CD14-positive monocyte (primary cell): ENCODE data around the gene NCF2. TPM values are rescaled to one million over a fixed set of nuclear protein-coding genes. Genes with fewer than 3 reads are reported as not detected.

ENCODE experiments used
- DNase-seq, 3 donors: peaks; one replicate each; pipeline ENCODE4 v3.0.0-alpha.2; 2011 to 2022
- H2AFZ ChIP-seq: 2 replicates; pipeline ENCODE4 v1.6.0; 2012; ENCODE audit warnings: mild to moderate bottlenecking, low read depth, low read length, inconsistent platforms; ENCODE audit not compliant: insufficient read depth, poor library complexity, severe bottlenecking
- H3K27ac ChIP-seq, 2 donors: 1 replicate in 1 of 2; 2 replicates in 1 of 2; pipeline ENCODE4 v1.5.1; 2012 to 2013; ENCODE audit warnings: low read length in 2 of 2, control low read depth in 1 of 2, inconsistent platforms in 1 of 2, low read depth in 1 of 2, mild to moderate bottlenecking in 1 of 2
- H3K27me3 ChIP-seq, 2 donors: one replicate each; pipeline versions ENCODE4 v1.6.0 to v1.6.1; 2011 to 2013; ENCODE audit warnings: low read length in 2 of 2; ENCODE audit not compliant: control insufficient read depth in 2 of 2, insufficient read depth in 2 of 2
- H3K36me3 ChIP-seq, 2 donors: replicated peaks in 1 of 2; 1 replicate in 1 of 2; 2 replicates in 1 of 2; pipeline versions ENCODE4 v1.5.1 to v1.6.1; 2012 to 2013; ENCODE audit warnings: low read length in 2 of 2, control low read depth in 1 of 2, inconsistent platforms in 1 of 2, mild to moderate bottlenecking in 1 of 2; ENCODE audit not compliant: insufficient read depth in 2 of 2, control insufficient read depth in 1 of 2
- H3K4me1 ChIP-seq, 2 donors: 1 replicate in 1 of 2; 2 replicates in 1 of 2; pipeline versions ENCODE4 v1.5.1 to v1.6.1; 2012 to 2013; ENCODE audit warnings: low read length in 2 of 2, control low read depth in 1 of 2, inconsistent platforms in 1 of 2, mild to moderate bottlenecking in 1 of 2, moderate library complexity in 1 of 2; ENCODE audit not compliant: insufficient read depth in 2 of 2, control insufficient read depth in 1 of 2
- H3K4me2 ChIP-seq: replicated peaks from 2 replicates; pipeline ENCODE3; 2012; ENCODE audit warnings: low read length, moderate library complexity, mild to moderate bottlenecking; ENCODE audit not compliant: poor library complexity, severe bottlenecking; ENCODE audit errors: extremely low read depth
- H3K4me3 ChIP-seq, 3 experiments: fragments of 200-600 bp in 1 of 3; sonication (generic) in 1 of 3; replicated peaks in 1 of 3; 1 replicate in 2 of 3; 2 replicates in 1 of 3; pipeline ENCODE4 v1.5.1; 2011 to 2013; ENCODE audit warnings: low read length in 3 of 3, mild to moderate bottlenecking in 3 of 3, control low read depth in 2 of 3, low read depth in 2 of 3, inconsistent platforms in 1 of 3, moderate library complexity in 1 of 3
- H3K79me2 ChIP-seq: 2 replicates; pipeline ENCODE4 v1.6.0; 2012; ENCODE audit warnings: mild to moderate bottlenecking, control low read depth, inconsistent platforms, low read length, moderate library complexity; ENCODE audit not compliant: insufficient read depth
- H3K9ac ChIP-seq: 2 replicates; pipeline ENCODE4 v1.6.0; 2017; ENCODE audit warnings: low read length, mild to moderate bottlenecking; ENCODE audit not compliant: insufficient read depth, poor library complexity, severe bottlenecking
- H3K9me3 ChIP-seq, 2 donors: replicated peaks in 1 of 2; 1 replicate in 1 of 2; 2 replicates in 1 of 2; pipeline versions ENCODE4 v1.5.1 to v1.6.1; 2012 to 2013; ENCODE audit warnings: low read length in 2 of 2, control low read depth in 1 of 2; ENCODE audit not compliant: control insufficient read depth in 1 of 2, insufficient read depth in 1 of 2
- H4K20me1 ChIP-seq: 2 replicates; pipeline ENCODE4 v1.6.0; 2012; ENCODE audit warnings: mild to moderate bottlenecking, low read length, control low read depth, moderate library complexity; ENCODE audit not compliant: insufficient read depth
- H3K27ac Mint-ChIP-seq, 7 donors: one replicate each; pipeline ENCODE4 v1.8.0; 2020; ENCODE audit warnings: mild to moderate bottlenecking in 7 of 7, mixed read lengths in 7 of 7, moderate library complexity in 6 of 7, inconsistent platforms in 2 of 7
- H3K27me3 Mint-ChIP-seq, 3 donors: one replicate each; pipeline ENCODE4 v1.8.0; 2021 to 2022; ENCODE audit warnings: low read depth in 3 of 3, mild to moderate bottlenecking in 3 of 3, mixed read lengths in 3 of 3, moderate library complexity in 3 of 3, inconsistent platforms in 1 of 3
- H3K36me3 Mint-ChIP-seq, 2 donors: one replicate each; pipeline ENCODE4 v1.8.0; 2020; ENCODE audit warnings: mixed read lengths in 2 of 2, inconsistent platforms in 1 of 2, mild to moderate bottlenecking in 1 of 2
- H3K4me1 Mint-ChIP-seq: one replicate; pipeline ENCODE4 v1.8.0; 2020; ENCODE audit warnings: mild to moderate bottlenecking, mixed read lengths
- H3K4me3 Mint-ChIP-seq, 2 donors: one replicate each; pipeline ENCODE4 v1.8.0; 2020; ENCODE audit warnings: mild to moderate bottlenecking in 2 of 2, mixed read lengths in 2 of 2, moderate library complexity in 1 of 2
- H3K9me3 Mint-ChIP-seq, 7 donors: one replicate each; pipeline ENCODE4 v1.8.0; 2020 to 2022; ENCODE audit warnings: mixed read lengths in 7 of 7, mild to moderate bottlenecking in 6 of 7, moderate library complexity in 6 of 7, inconsistent platforms in 2 of 7
- CTCF ChIP-seq: fragments of 200-600 bp; IDR thresholded peaks from one replicate; pipeline ENCODE4 v1.8.0; 2022; ENCODE audit warnings: antibody characterized with exemption, mild to moderate bottlenecking
- WGBS: methylation state at CpG from one replicate; pipeline ENCODE4 v1.1.5; 2013; ENCODE audit warnings: missing lambda C conversion rate; ENCODE audit not compliant: insufficient coverage; 5-methylcytosine and 5-hydroxymethylcytosine counted together
- intact Hi-C, 2 donors: fragments of 100-400 bp; cut with micrococcal nuclease; formaldehyde crosslinking; loops; one replicate each; pipeline versions ENCODE4 v1.15.0 to v1.15.1; 2023
- polyA plus RNA-seq, 3 donors: library from polyadenylated mRNA; depleted of rRNA in 1 of 3; unstranded in 2 of 3; stranded (reverse) in 1 of 3; fragments of 300-500 nt in 2 of 3; fragments of >200 nt in 1 of 3; fragmentation: Illumina TruSeq in 2 of 3; gene quantifications; 1 replicate in 2 of 3; 2 replicates in 1 of 3; pipeline ENCODE4 v1.2.3, GENCODE V29; 2012 to 2021

The NCF2 gene
- polyA plus RNA-seq, 3 donors: 509 to 697 (median 557) TPM

GRCh38 chr1:183508694-183509093, 81.6 kb downstream of the NCF2 start:
- no peak overlapping the region for H3K4me3 Mint-ChIP-seq
- no peak for DNase-seq

GRCh38 chr1:183506561-183506960, 83.7 kb downstream of the NCF2 start:
- no peak overlapping the region for H2AFZ ChIP-seq
- intact Hi-C loops: no loop called here

More at GRCh38 chr1:183508694-183509093, 81.6 kb downstream of the NCF2 start:
- H3K4me1 ChIP-seq: no peaks in the 10 kb centered on the region
- no peaks in the 10 kb centered on the region for H3K9me3 ChIP-seq
- H3K4me3 ChIP-seq: no peak overlapping the region
- no peak overlapping the region for H3K9ac ChIP-seq
- no peaks in the 10 kb centered on the region for H3K27me3 ChIP-seq
- intact Hi-C loops: no loop called here
- TF ChIP-seq CTCF: no peak
- no CpG with 5 or more reads among the region's 1 CpG for WGBS
- peaks cover 99% of the 10 kb centered on the region for H3K79me2 ChIP-seq
- Mint-ChIP-seq H3K27ac (no peak overlapping the region), H3K9me3 (no peaks in the 10 kb centered on the region), H3K4me1 (peaks cover 2% of the 10 kb centered on the region), H3K36me3 (peaks cover 4 to 15% of the 10 kb centered on the region in 2 donors), H3K27me3 (peaks cover 0 to 1% (median 0%) of the 10 kb centered on the region in 3 donors)
- H3K4me2 ChIP-seq: no peak overlapping the region
- peaks cover 6 to 23% of the 10 kb centered on the region in 2 donors for H3K36me3 ChIP-seq
- H3K27ac ChIP-seq: no peak overlapping the region
- no peak overlapping the region for H2AFZ ChIP-seq
- peaks cover 97% of the 10 kb centered on the region for H4K20me1 ChIP-seq

More at GRCh38 chr1:183506561-183506960, 83.7 kb downstream of the NCF2 start:
- Mint-ChIP-seq H3K36me3 (peaks cover 2 to 12% of the 10 kb centered on the region in 2 donors), H3K27me3 (no peaks in the 10 kb centered on the region), H3K4me1 (peaks cover 2% of the 10 kb centered on the region), H3K9me3 (no peaks in the 10 kb centered on the region), H3K27ac (no peak overlapping the region), H3K4me3 (no peak overlapping the region)
- no CpG with 5 or more reads among the region's 4 CpGs for WGBS
- TF ChIP-seq CTCF: no peak
- Histone ChIP-seq H3K4me2 (no peak overlapping the region), H3K36me3 (peaks cover 6 to 18% of the 10 kb centered on the region in 2 donors), H4K20me1 (peaks cover 97% of the 10 kb centered on the region), H3K9ac (no peak overlapping the region), H3K9me3 (no peaks in the 10 kb centered on the region), H3K27ac (no peak overlapping the region), H3K27me3 (no peaks in the 10 kb centered on the region), H3K4me1 (no peaks in the 10 kb centered on the region), H3K79me2 (peaks cover 99% of the 10 kb centered on the region), H3K4me3 (no peak overlapping the region)
- DNase-seq: no peak

Other genes starting within 250 kb of the NCF2 start
- under 1 TPM in 2 of 3 donors, not detected in 1; 0.22 to 0.43 TPM for gene NMNAT2, start 172.1 kb downstream of the NCF2 start, polyA plus RNA-seq
- 10 to 100 TPM; 11.5 to 31.3 (median 19.4) TPM for gene SMG7, start 118.0 kb downstream of the NCF2 start, polyA plus RNA-seq
- 1,000 to 10,000 TPM in 2 of 3 donors, 100 to 1,000 TPM in 1; 110 to 1,089 (median 1,064) TPM for gene ARPC5, start 45.3 kb upstream of the NCF2 start, polyA plus RNA-seq
- gene APOBEC4, start 62.9 kb upstream of the NCF2 start, polyA plus RNA-seq: not detected
- 1 to 10 TPM; 1.2 to 3.3 (median 2.0) TPM for gene RGL1, start 214.7 kb upstream of the NCF2 start, polyA plus RNA-seq